Dedifferentiated amniotic fluid mesenchymal stem cell (primary cell): Measurements from ENCODE around the gene GRIK1.
"Not testable (repeated sequence)": the region's sequence is repeated elsewhere in the genome, so short reads cannot be mapped to it uniquely, and the experiment has no call there.

Source experiments
- DNase-seq: peaks from one replicate; pipeline ENCODE4 v3.0.0-alpha.2; 2016; ENCODE audit errors: extremely low spot score

The GRIK1 gene

GRCh38 chr21:29610779-29611360, 328.9 kb downstream of the GRIK1 start:
- DNase-seq: no peak

- no peak for DNase-seq
Observed at GRCh38 chr21:29606613-29607012, 333.2 kb downstream of the GRIK1 start.

GRCh38 chr21:29605219-29605618, 334.6 kb downstream of the GRIK1 start:
- not testable (repeated sequence) for DNase-seq

GRCh38 chr21:29604076-29604475, 335.7 kb downstream of the GRIK1 start:
- no peak for DNase-seq

- DNase-seq: no peak
Observed at GRCh38 chr21:29601047-29601446, 338.7 kb downstream of the GRIK1 start.

GRCh38 chr21:29586696-29587095, 353.1 kb downstream of the GRIK1 start:
- DNase-seq: no peak

- no peak for DNase-seq
Observed at GRCh38 chr21:29585462-29585861, 354.3 kb downstream of the GRIK1 start.

- no peak for DNase-seq
Observed at GRCh38 chr21:29583424-29583924, 356.3 kb downstream of the GRIK1 start.

- no peak for DNase-seq
Observed at GRCh38 chr21:29582855-29583254, 356.9 kb downstream of the GRIK1 start.

- DNase-seq: no peak
Observed at GRCh38 chr21:29581393-29581792, 358.4 kb downstream of the GRIK1 start.

- DNase-seq: no peak
Observed at GRCh38 chr21:29580732-29581285, 359.0 kb downstream of the GRIK1 start.

- no peak for DNase-seq
Observed at GRCh38 chr21:29578306-29578705, 361.5 kb downstream of the GRIK1 start.

- no peak for DNase-seq
Observed at GRCh38 chr21:29571949-29572348, 367.8 kb downstream of the GRIK1 start.

- DNase-seq: no peak
Observed at GRCh38 chr21:29568020-29568697, 371.6 kb downstream of the GRIK1 start.

- DNase-seq: no peak
Observed at GRCh38 chr21:29557931-29558725, 381.7 kb downstream of the GRIK1 start.

- no peak for DNase-seq
Observed at GRCh38 chr21:29557200-29557599, 382.6 kb downstream of the GRIK1 start.

GRCh38 chr21:29555601-29556000, 384.2 kb downstream of the GRIK1 start:
- DNase-seq: no peak

GRCh38 chr21:29550205-29550604, 389.6 kb downstream of the GRIK1 start:
- DNase-seq: no peak

GRCh38 chr21:29549614-29550013, 390.2 kb downstream of the GRIK1 start:
- no peak for DNase-seq

- no peak for DNase-seq
Observed at GRCh38 chr21:29547998-29548397, 391.8 kb downstream of the GRIK1 start.

GRCh38 chr21:29546071-29546470, 393.7 kb downstream of the GRIK1 start:
- no peak for DNase-seq

- DNase-seq: no peak
Observed at GRCh38 chr21:29540289-29540688, 399.5 kb downstream of the GRIK1 start.
